Smooth muscle cell (in vitro differentiated cells): Measurements from ENCODE around the gene CASTOR2. TPM values are rescaled to one million over a fixed set of nuclear protein-coding genes. Genes with fewer than 3 reads are reported as not detected.

Experiments used
- DNase-seq: peaks from one replicate; lab custom pipeline; 2025; ENCODE audit not compliant: unreplicated experiment; lab: John Stamatoyannopoulos, UW
- H2AFZ ChIP-seq: fragments of 200-600 bp; sonication (generic); 2 replicates; pipeline ENCODE4 v1.6.0; 2016; ENCODE audit warnings: antibody characterized with exemption, low read depth, mild to moderate bottlenecking
- H3F3A ChIP-seq: fragments of 200-600 bp; sonication (generic); 2 replicates; pipeline ENCODE4 v1.6.0; 2017; ENCODE audit warnings: antibody characterized with exemption, low read depth
- H3K27ac ChIP-seq: fragments of 200-600 bp; sonication (generic); 2 replicates; pipeline ENCODE4 v1.5.1; 2016; ENCODE audit warnings: low read depth, mild to moderate bottlenecking
- H3K27me3 ChIP-seq: fragments of 200-600 bp; sonication (generic); 2 replicates; pipeline ENCODE4 v1.6.1; 2016; ENCODE audit warnings: low read depth, mild to moderate bottlenecking
- H3K36me3 ChIP-seq: fragments of 200-600 bp; sonication (generic); 2 replicates; pipeline ENCODE4 v1.5.1; 2016; ENCODE audit warnings: low read depth
- H3K4me1 ChIP-seq: fragments of 200-600 bp; sonication (generic); 2 replicates; pipeline ENCODE4 v1.5.1; 2016; ENCODE audit warnings: low read depth
- H3K4me2 ChIP-seq: fragments of 200-600 bp; sonication (generic); 2 replicates; pipeline ENCODE4 v1.6.0; 2016; ENCODE audit warnings: mild to moderate bottlenecking
- H3K4me3 ChIP-seq: fragments of 200-600 bp; sonication (generic); 2 replicates; pipeline ENCODE4 v1.5.1; 2016; ENCODE audit warnings: mild to moderate bottlenecking
- H3K79me2 ChIP-seq: fragments of 200-600 bp; sonication (generic); 2 replicates; pipeline ENCODE4 v1.6.0; 2016; ENCODE audit warnings: low read depth, mild to moderate bottlenecking
- H3K9ac ChIP-seq: fragments of 200-600 bp; sonication (generic); 2 replicates; pipeline ENCODE4 v1.6.0; 2016; ENCODE audit warnings: low read depth
- H3K9me3 ChIP-seq: fragments of 200-600 bp; sonication (generic); replicated peaks from 2 replicates; pipeline ENCODE4 v1.5.1; 2016; ENCODE audit warnings: low read depth
- H4K20me1 ChIP-seq: fragments of 200-600 bp; sonication (generic); 2 replicates; pipeline ENCODE4 v1.6.0; 2016; ENCODE audit warnings: low read depth
- CTCF ChIP-seq: fragments of 200-600 bp; sonication (generic); IDR thresholded peaks from 2 replicates; pipeline ENCODE4 v1.5.1; 2017; ENCODE audit warnings: borderline replicate concordance, mild to moderate bottlenecking, antibody characterized with exemption; ENCODE audit not compliant: insufficient read depth, poor library complexity, severe bottlenecking
- WGBS: methylation state at CpG from one replicate; pipeline ENCODE4 v1.1.7; 2016; ENCODE audit warnings: low lambda C conversion rate; 5-methylcytosine and 5-hydroxymethylcytosine counted together
- polyA plus RNA-seq: library from polyadenylated mRNA; unstranded; fragments of >200 nt; fragmentation: Nextera tagmentation; extraction: Ambion mirVana; gene quantifications from 2 replicates; pipeline ENCODE4 v1.2.1, GENCODE V29; 2016
- total RNA-seq: library from RNA; depleted of rRNA; stranded (reverse); fragments of >200 nt; gene quantifications from 2 replicates; pipeline ENCODE4 v1.2.3, GENCODE V29; 2014

The CASTOR2 gene
- total and polyA plus RNA-seq, 2 experiments from 2014 or later: 4.3 to 11.4 TPM

GRCh38 chr7:75010036-75010435 lies 45.5 kb downstream of the CASTOR2 start:
- Histone ChIP-seq H3K36me3 (no peaks in the 10 kb centered on the region), H3K9ac (no peak overlapping the region), H3K4me1 (no peaks in the 10 kb centered on the region), H3K4me3 (no peak overlapping the region), H2AFZ (no peak overlapping the region), H4K20me1 (no peaks in the 10 kb centered on the region), H3K27ac (no peak overlapping the region), H3K4me2 (no peak overlapping the region), H3F3A (no peaks in the 10 kb centered on the region), H3K9me3 (no peaks in the 10 kb centered on the region), H3K79me2 (no peaks in the 10 kb centered on the region), H3K27me3 (no peaks in the 10 kb centered on the region)
- no peak for DNase-seq
- no peak for TF ChIP-seq CTCF
- 94% methylated on average over 2 of the region's 2 CpGs for WGBS

GRCh38 chr7:75017832-75018231 lies 53.3 kb downstream of the CASTOR2 start:
- Histone ChIP-seq H3K79me2 (no peaks in the 10 kb centered on the region), H4K20me1 (no peaks in the 10 kb centered on the region), H3K27me3 (no peaks in the 10 kb centered on the region), H3K4me2 (no peak overlapping the region), H3K4me3 (no peak overlapping the region), H3F3A (no peaks in the 10 kb centered on the region), H3K9me3 (no peaks in the 10 kb centered on the region), H3K4me1 (no peaks in the 10 kb centered on the region), H2AFZ (no peak overlapping the region), H3K36me3 (no peaks in the 10 kb centered on the region), H3K27ac (no peak overlapping the region), H3K9ac (no peak overlapping the region)
- WGBS: 94% methylated on average over 18 of the region's 18 CpGs
- TF ChIP-seq CTCF: no peak
- DNase-seq: no peak

- DNase-seq: no peak
Observed at GRCh38 chr7:75018570-75019364, 54.3 kb downstream of the CASTOR2 start.

More at GRCh38 chr7:75018570-75019364, 54.3 kb downstream of the CASTOR2 start:
- H3K36me3 ChIP-seq: no peaks in the 10 kb centered on the region
- H3F3A ChIP-seq: no peaks in the 10 kb centered on the region
- H3K27ac ChIP-seq: no peak overlapping the region
- no peaks in the 10 kb centered on the region for H3K9me3 ChIP-seq
- no peaks in the 10 kb centered on the region for H3K79me2 ChIP-seq
- WGBS: 96% methylated on average over 12 of the region's 12 CpGs
- no peak overlapping the region for H2AFZ ChIP-seq
- H3K9ac ChIP-seq: no peak overlapping the region
- H3K4me2 ChIP-seq: no peak overlapping the region
- no peak for TF ChIP-seq CTCF
- H3K27me3 ChIP-seq: no peaks in the 10 kb centered on the region
- H3K4me3 ChIP-seq: no peak overlapping the region
- H4K20me1 ChIP-seq: no peaks in the 10 kb centered on the region
- no peaks in the 10 kb centered on the region for H3K4me1 ChIP-seq
